GM06990 (cell line): Measurements from ENCODE around the gene BEGAIN.

Experiments
- DNase-seq: peaks from one replicate; pipeline ENCODE4 v3.0.0-alpha.2; 2011; ENCODE audit not compliant: insufficient read length; ENCODE audit errors: extremely low read depth
- H3K27me3 ChIP-seq: replicated peaks from 2 replicates; pipeline ENCODE4 v1.6.0; 2011; ENCODE audit warnings: low read length; ENCODE audit not compliant: control insufficient read depth, insufficient read depth
- H3K36me3 ChIP-seq: 2 replicates; pipeline ENCODE4 v1.5.1; 2011; ENCODE audit warnings: low read length; ENCODE audit not compliant: control insufficient read depth, insufficient read depth
- H3K4me3 ChIP-seq: replicated peaks from 2 replicates; pipeline ENCODE4 v1.5.1; 2011; ENCODE audit warnings: low read depth, mild to moderate bottlenecking, control low read depth, low read length
- CTCF ChIP-seq: IDR thresholded peaks from 2 replicates; pipeline ENCODE4 v1.5.1; 2011; ENCODE audit warnings: low read length, control low read depth, mild to moderate bottlenecking, inconsistent platforms; ENCODE audit not compliant: insufficient read depth, poor library complexity, severe bottlenecking

BEGAIN gene

GRCh38 chr14:100547633-100548294 is 39.5 kb downstream of the BEGAIN start:
- no peak for DNase-seq
- Histone ChIP-seq H3K4me3 (no peak overlapping the region), H3K27me3 (peaks cover 5% of the 10 kb centered on the region), H3K36me3 (no peaks in the 10 kb centered on the region)
- no peak for TF ChIP-seq CTCF

- H3K4me3 ChIP-seq = no peak overlapping the region
- H3K27me3 ChIP-seq = peaks cover 5% of the 10 kb centered on the region
- H3K36me3 ChIP-seq = no peaks in the 10 kb centered on the region
- TF ChIP-seq CTCF = no peak
- no peak for DNase-seq
Measured at GRCh38 chr14:100546051-100546443, 41.2 kb downstream of the BEGAIN start.

- Histone ChIP-seq H3K27me3 (peaks cover 5% of the 10 kb centered on the region), H3K36me3 (no peaks in the 10 kb centered on the region), H3K4me3 (no peak overlapping the region)
- no peak for DNase-seq
- no peak for TF ChIP-seq CTCF
Measured at GRCh38 chr14:100545359-100545758, 41.9 kb downstream of the BEGAIN start.

GRCh38 chr14:100544506-100545141 is 42.6 kb downstream of the BEGAIN start:
- no peak for DNase-seq
- Histone ChIP-seq H3K36me3 (no peaks in the 10 kb centered on the region), H3K27me3 (peaks cover 4% of the 10 kb centered on the region), H3K4me3 (no peak overlapping the region)
- TF ChIP-seq CTCF = no peak

- DNase-seq = no peak
- TF ChIP-seq CTCF = no peak
- Histone ChIP-seq H3K36me3 (no peaks in the 10 kb centered on the region), H3K4me3 (no peak overlapping the region), H3K27me3 (peaks cover 4% of the 10 kb centered on the region)
Measured at GRCh38 chr14:100543471-100544455, 43.5 kb downstream of the BEGAIN start.
